Stimulated activated CD8-positive, alpha-beta memory T cell treated with anti-CD3 and anti-CD28 coated beads, Interleukin-15, amount 100 ng/mL, for 4 hours (primary cell): Measurements from ENCODE around the gene ISLR2.
"Not testable (repeated sequence)": the region's sequence is repeated elsewhere in the genome, so short reads cannot be mapped to it uniquely, and the experiment has no call there.

Experiments used
- DNase-seq, 2 donors: peaks; one replicate each; pipeline ENCODE4 v3.0.0-alpha.2; 2020; ENCODE audit warnings: low read depth in 2 of 2

ISLR2 gene

GRCh38 chr15:74156678-74157411 lies 26.5 kb downstream of the ISLR2 start:
- no peak for DNase-seq

GRCh38 chr15:74157868-74158827 lies 27.8 kb downstream of the ISLR2 start:
- DNase-seq = no peak

- DNase-seq = no peak
Measured at GRCh38 chr15:74158855-74159650, 28.7 kb downstream of the ISLR2 start.

GRCh38 chr15:74159773-74160172 lies 29.4 kb downstream of the ISLR2 start:
- no peak for DNase-seq

- not testable (repeated sequence) for DNase-seq
Measured at GRCh38 chr15:74160390-74160789, 30.0 kb downstream of the ISLR2 start.

- not testable (repeated sequence) for DNase-seq
Measured at GRCh38 chr15:74162195-74162536, 31.8 kb downstream of the ISLR2 start.

- DNase-seq = no peak
Measured at GRCh38 chr15:74165461-74165860, 35.1 kb downstream of the ISLR2 start.

GRCh38 chr15:74167891-74168331 lies 37.5 kb downstream of the ISLR2 start:
- no peak for DNase-seq

- DNase-seq = no peak
Measured at GRCh38 chr15:74168711-74169126, 38.3 kb downstream of the ISLR2 start.

GRCh38 chr15:74170071-74170844 lies 39.9 kb downstream of the ISLR2 start:
- DNase-seq = no peak

GRCh38 chr15:74170875-74171578 lies 40.6 kb downstream of the ISLR2 start:
- no peak for DNase-seq

GRCh38 chr15:74171965-74172541 lies 41.7 kb downstream of the ISLR2 start:
- DNase-seq = no peak

GRCh38 chr15:74172701-74173379 lies 42.5 kb downstream of the ISLR2 start:
- DNase-seq = no peak

GRCh38 chr15:74173380-74174218 lies 43.2 kb downstream of the ISLR2 start, which contains the start of gene ISLR:
Gene ISLR (plus strand): TSS chr15:74173710. CDS start chr15:74174859, 1,149 bp downstream.
- DNase-seq = no peak

GRCh38 chr15:74174219-74174957 lies 44.0 kb downstream of the ISLR2 start:
- DNase-seq = no peak

- no peak for DNase-seq
Measured at GRCh38 chr15:74174958-74175253, 44.5 kb downstream of the ISLR2 start.

GRCh38 chr15:74175271-74176191 lies 45.1 kb downstream of the ISLR2 start:
- DNase-seq = no peak
